K562 (cell line): ENCODE results near the gene ACER3. TPM values are rescaled to one million over a fixed set of nuclear protein-coding genes. Genes with fewer than 3 reads are reported as not detected.

Source experiments
- BACH1 ChIP-seq: fragments of 200-800 bp; sonication (Bioruptor generic); IDR thresholded peaks from 2 replicates; pipeline ENCODE4 v1.6.1; 2016; ENCODE audit warnings: missing genetic modification characterization, missing compliant biosample characterization
- BRF1 ChIP-seq: IDR thresholded peaks from 3 replicates; pipeline ENCODE4 v1.6.1; 2011; ENCODE audit warnings: borderline replicate concordance, mild to moderate bottlenecking; ENCODE audit not compliant: insufficient read length; ENCODE audit errors: extremely low read depth
- C11orf30 ChIP-seq: fragments of 450-650 bp; IDR thresholded peaks from 2 replicates; pipeline ENCODE4 v1.6.1; 2016; ENCODE audit warnings: low read depth, mild to moderate bottlenecking
- CBX3 ChIP-seq, 2 experiments: IDR thresholded peaks; 1 replicate in 1 of 2; 2 replicates in 1 of 2; pipeline ENCODE4 v1.6.1; 2012; ENCODE audit warnings: inconsistent platforms in 2 of 2, low read length in 2 of 2, borderline replicate concordance in 1 of 2, control low read depth in 1 of 2
- CREM ChIP-seq: IDR thresholded peaks from 2 replicates; pipeline ENCODE4 v1.6.1; 2014; ENCODE audit warnings: antibody characterized with exemption, low read depth
- EGR1 ChIP-seq: fragments of 450-650 bp; conservative IDR thresholded peaks from 2 replicates; pipeline ENCODE4 v1.6.1; 2017; ENCODE audit warnings: mild to moderate bottlenecking
- EHMT2 ChIP-seq: fragments of 450-650 bp; IDR thresholded peaks from 2 replicates; pipeline ENCODE4 v1.6.1; 2018; ENCODE audit warnings: antibody characterized with exemption
- GABPA ChIP-seq: fragments of 200-800 bp; sonication (Bioruptor generic); conservative IDR thresholded peaks from 2 replicates; pipeline ENCODE4 v1.6.1; 2016; ENCODE audit warnings: low read depth, missing genetic modification characterization, missing compliant biosample characterization
- JUND ChIP-seq, 2 experiments: IDR thresholded peaks; 2 replicates in 1 of 2; 3 replicates in 1 of 2; pipeline ENCODE4 v1.6.1; 2011; ENCODE audit warnings: borderline replicate concordance in 2 of 2, low read depth in 2 of 2, low read length in 2 of 2, improper control_type of control experiment in 1 of 2, missing biosample characterization in 1 of 2, missing genetic modification characterization in 1 of 2, missing genetic modification reagents in 1 of 2
- KDM5B ChIP-seq: fragments of 200-600 bp; sonication (generic); IDR thresholded peaks from 2 replicates; pipeline ENCODE4 v1.6.1; 2012; ENCODE audit warnings: low read depth, mild to moderate bottlenecking, moderate library complexity, low read length, control low read depth, inconsistent platforms; ENCODE audit not compliant: insufficient replicate concordance
- NFRKB ChIP-seq: fragments of 450-650 bp; IDR thresholded peaks from 2 replicates; pipeline ENCODE4 v1.6.1; 2016; ENCODE audit warnings: low read depth
- NR2C1 ChIP-seq, 2 experiments: fragments of 450-650 bp; IDR thresholded peaks; 2 replicates each; pipeline ENCODE4 v1.6.1; 2017; ENCODE audit warnings: mild to moderate bottlenecking in 2 of 2, antibody characterized with exemption in 1 of 2, inconsistent platforms in 1 of 2, missing compliant biosample characterization in 1 of 2, missing genetic modification characterization in 1 of 2
- PHF8 ChIP-seq: fragments of 200-600 bp; sonication (generic); IDR thresholded peaks from 2 replicates; pipeline ENCODE4 v1.6.1; 2012; ENCODE audit warnings: mixed run types, mild to moderate bottlenecking, inconsistent platforms, low read length, moderate library complexity, borderline replicate concordance
- POLR2A ChIP-seq: fragments of 450-650 bp; conservative IDR thresholded peaks from 2 replicates; pipeline ENCODE4 v1.6.1; 2016
- RBM34 ChIP-seq: fragments of 200-400 bp; formaldehyde crosslinking; IDR thresholded peaks from 2 replicates; pipeline ENCODE4 v1.6.1; 2018; ENCODE audit warnings: low read length, borderline replicate concordance; ENCODE audit not compliant: insufficient read depth
- RCOR1 ChIP-seq, 2 experiments: IDR thresholded peaks; 2 replicates each; pipeline ENCODE4 v1.6.1; 2012; ENCODE audit warnings: low read depth in 2 of 2, low read length in 2 of 2, borderline replicate concordance in 1 of 2, improper control_type of control experiment in 1 of 2
- SOX6 ChIP-seq: fragments of 450-650 bp; IDR thresholded peaks from 2 replicates; pipeline ENCODE4 v1.6.1; 2014; ENCODE audit warnings: mild to moderate bottlenecking
- TCF3 ChIP-seq: sonication (generic); formaldehyde crosslinking; IDR thresholded peaks from 2 replicates; pipeline ENCODE4 v1.4.0; 2020; ENCODE audit warnings: mild to moderate bottlenecking, missing genetic modification reagents
- U2AF1 ChIP-seq: fragments of 200-400 bp; formaldehyde crosslinking; optimal IDR thresholded peaks from 2 replicates; pipeline ENCODE3; 2017; ENCODE audit warnings: mild to moderate bottlenecking, low read depth, low read length, moderate library complexity
- ZNF311 ChIP-seq: fragments of 250-450 bp; sonication (Bioruptor Pico); IDR thresholded peaks from 2 replicates; pipeline ENCODE4 v1.4.0; 2020; ENCODE audit warnings: mild to moderate bottlenecking, moderate library complexity
- ZNF316 ChIP-seq: fragments of 450-650 bp; IDR thresholded peaks from 2 replicates; pipeline ENCODE4 v1.6.1; 2016
- ZNF41 ChIP-seq: fragments of 250-450 bp; sonication (Bioruptor Pico); conservative IDR thresholded peaks from 2 replicates; pipeline ENCODE4 v1.4.0; 2020; ENCODE audit warnings: mild to moderate bottlenecking
- polyA plus RNA-seq, 8 experiments: library from polyadenylated mRNA; depleted of rRNA in 4 of 8; stranded (reverse) in 5 of 8; unstranded in 3 of 8; fragments of >200 nt; fragmentation: Nextera tagmentation in 2 of 8; fragmentation: Illumina TruSeq in 1 of 8; extraction: Ambion mirVana in 2 of 8; extraction: Trizol in 1 of 8; gene quantifications; 2 replicates each; pipeline versions ENCODE4 v1.2.1 to v1.2.3, GENCODE V29; 2011 to 2014; ENCODE audit warnings: inconsistent platforms in 1 of 8, missing spikeins in 1 of 8
- total RNA-seq, 7 experiments: library from RNA; depleted of rRNA in 6 of 7; stranded (reverse); fragments of >200 nt in 6 of 7; fragmentation: Illumina TruSeq in 2 of 7; extraction: Trizol in 2 of 7; gene quantifications; 2 replicates each; pipeline versions ENCODE4 v1.2.1 to v1.2.3, GENCODE V29; 2011 to 2021; ENCODE audit warnings: low replicate concordance in 1 of 7
- TF ChIP-seq, protein P1 (sequence below): sonication (generic); formaldehyde crosslinking; IDR thresholded peaks from 2 replicates; pipeline ENCODE4 v1.8.1; 2023; ENCODE audit warnings: mild to moderate bottlenecking, missing genetic modification reagents
- TF ChIP-seq, protein P2 (sequence below): fragments of 450-650 bp; IDR thresholded peaks from 2 replicates; pipeline ENCODE4 v1.6.1; 2016; ENCODE audit warnings: missing biosample characterization, missing genetic modification characterization

The ACER3 gene
- total and polyA plus RNA-seq, 9 of the 15 experiments (the other 6 are each of a cell fraction or from before 2014, with no cell fraction given): 2.0 to 23.8 (median 9.5) TPM

DNA sequence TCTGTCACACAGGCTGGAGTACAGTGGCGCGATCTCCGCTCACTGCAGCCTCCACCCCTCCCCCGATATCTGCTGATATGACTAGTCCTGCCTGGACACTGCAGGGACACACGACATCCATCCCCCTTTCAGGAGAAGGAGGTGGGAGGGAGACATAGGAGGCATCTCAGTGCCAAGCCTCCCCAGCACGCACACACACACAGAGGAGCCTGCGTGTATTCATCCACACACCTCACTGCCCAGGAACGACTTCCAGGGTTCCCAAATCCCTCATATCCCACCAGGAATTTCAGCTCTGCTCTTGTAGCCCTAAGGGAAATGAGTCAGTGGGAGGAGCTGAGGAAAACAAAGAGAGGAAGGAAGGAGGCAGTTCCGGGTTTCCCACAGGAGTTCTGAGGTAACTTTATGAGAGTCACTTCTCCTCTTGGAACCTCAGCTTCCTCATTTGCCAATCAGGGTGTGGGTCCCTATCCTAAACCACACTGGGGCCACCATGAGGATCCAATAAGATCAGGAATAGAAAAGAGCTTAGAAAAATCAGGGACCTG, 37.2 kb upstream of the ACER3 start (continued):
- TF ChIP-seq TCF3 (CRISPR knock-in tag): no peak
- TF ChIP-seq JUND (IDR thresholded peaks at IDR 0.05; ENCODE audit: borderline replicate concordance, low read depth, low read length): peak; percentile 21
- TF ChIP-seq JUND (tag; IDR thresholded peaks at IDR 0.05; ENCODE audit: borderline replicate concordance, low read depth, low read length): peak; percentile 71; the same call in 2 of the 3 replicates
- 0 out of 2 replicates have a peak, but pooled peaks have one; percentile 11 for TF ChIP-seq GABPA (tag)
- no peak for TF ChIP-seq RBM34
- TF ChIP-seq CREM: 0 out of 2 replicates have a peak, but pooled peaks have one; percentile 27
- 0 out of 2 replicates have a peak, but pooled peaks have one; percentile 32 for TF ChIP-seq POLR2A
- TF ChIP-seq SOX6: peak; percentile 65; the same call in 1 of the 2 replicates
- TF ChIP-seq KDM5B: peak; percentile 30
- TF ChIP-seq EHMT2: no peak
- TF ChIP-seq EGR1: no peak; the same call in 1 of the 2 replicates
- peak in 1 of 2 experiments; percentile 17; a peak in 1 of 3 replicates for TF ChIP-seq CBX3 (IDR thresholded peaks at IDR 0.05; ENCODE audit: borderline replicate concordance in 1 of 2, low read length in 2 of 2)
- TF ChIP-seq RCOR1 (IDR thresholded peaks at IDR 0.05; ENCODE audit: borderline replicate concordance in 1 of 2, low read depth in 2 of 2, low read length in 2 of 2): peak in 1 of 2 experiments; percentile 43; a peak in 1 of 4 replicates
- TF ChIP-seq ZNF311 (CRISPR knock-in tag): 0 out of 2 replicates have a peak, but pooled peaks have one; percentile 19
- peak; percentile 77 for TF ChIP-seq C11orf30
- TF ChIP-seq ZNF41: no peak
- TF ChIP-seq ZNF316: peak; percentile 69
- TF ChIP-seq, protein P1, sequence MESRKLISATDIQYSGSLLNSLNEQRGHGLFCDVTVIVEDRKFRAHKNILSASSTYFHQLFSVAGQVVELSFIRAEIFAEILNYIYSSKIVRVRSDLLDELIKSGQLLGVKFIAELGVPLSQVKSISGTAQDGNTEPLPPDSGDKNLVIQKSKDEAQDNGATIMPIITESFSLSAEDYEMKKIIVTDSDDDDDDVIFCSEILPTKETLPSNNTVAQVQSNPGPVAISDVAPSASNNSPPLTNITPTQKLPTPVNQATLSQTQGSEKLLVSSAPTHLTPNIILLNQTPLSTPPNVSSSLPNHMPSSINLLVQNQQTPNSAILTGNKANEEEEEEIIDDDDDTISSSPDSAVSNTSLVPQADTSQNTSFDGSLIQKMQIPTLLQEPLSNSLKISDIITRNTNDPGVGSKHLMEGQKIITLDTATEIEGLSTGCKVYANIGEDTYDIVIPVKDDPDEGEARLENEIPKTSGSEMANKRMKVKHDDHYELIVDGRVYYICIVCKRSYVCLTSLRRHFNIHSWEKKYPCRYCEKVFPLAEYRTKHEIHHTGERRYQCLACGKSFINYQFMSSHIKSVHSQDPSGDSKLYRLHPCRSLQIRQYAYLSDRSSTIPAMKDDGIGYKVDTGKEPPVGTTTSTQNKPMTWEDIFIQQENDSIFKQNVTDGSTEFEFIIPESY (CRISPR knock-in tag): no peak
- no peak for TF ChIP-seq U2AF1
- TF ChIP-seq BACH1: no peak
- no peak for TF ChIP-seq NR2C1 (IDR thresholded peaks at IDR 0.05)
- no peak for TF ChIP-seq NR2C1 (tag; IDR thresholded peaks at IDR 0.05)
- no peak for TF ChIP-seq BRF1
- TF ChIP-seq PHF8: peak; percentile 35; the same call in 1 of the 2 replicates
- peak; percentile 64; the same call in 1 of the 2 replicates for TF ChIP-seq NFRKB
- TF ChIP-seq, protein P2, sequence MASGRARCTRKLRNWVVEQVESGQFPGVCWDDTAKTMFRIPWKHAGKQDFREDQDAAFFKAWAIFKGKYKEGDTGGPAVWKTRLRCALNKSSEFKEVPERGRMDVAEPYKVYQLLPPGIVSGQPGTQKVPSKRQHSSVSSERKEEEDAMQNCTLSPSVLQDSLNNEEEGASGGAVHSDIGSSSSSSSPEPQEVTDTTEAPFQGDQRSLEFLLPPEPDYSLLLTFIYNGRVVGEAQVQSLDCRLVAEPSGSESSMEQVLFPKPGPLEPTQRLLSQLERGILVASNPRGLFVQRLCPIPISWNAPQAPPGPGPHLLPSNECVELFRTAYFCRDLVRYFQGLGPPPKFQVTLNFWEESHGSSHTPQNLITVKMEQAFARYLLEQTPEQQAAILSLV: no peak
